Subcutaneous abdominal adipose tissue (tissue), 5 donors: ENCODE measurements around the gene ADORA1.

Experiments used
- H3K27ac ChIP-seq: one replicate; pipeline ENCODE4 v1.7.0; 2013; ENCODE audit warnings: low read depth, mild to moderate bottlenecking, inconsistent platforms, low read length, moderate library complexity
- H3K27me3 ChIP-seq, 5 donors: one replicate each; pipeline ENCODE4 v1.7.0; 2013; ENCODE audit warnings: low read length in 5 of 5, inconsistent platforms in 1 of 5; ENCODE audit not compliant: control insufficient read depth in 5 of 5, insufficient read depth in 4 of 5
- H3K36me3 ChIP-seq, 5 donors: one replicate each; pipeline ENCODE4 v1.7.0; 2013; ENCODE audit warnings: low read length in 5 of 5; ENCODE audit not compliant: control insufficient read depth in 5 of 5, insufficient read depth in 5 of 5
- H3K4me1 ChIP-seq, 5 donors: one replicate each; pipeline ENCODE4 v1.7.0; 2013; ENCODE audit warnings: low read length in 5 of 5, mild to moderate bottlenecking in 3 of 5, moderate library complexity in 1 of 5; ENCODE audit not compliant: control insufficient read depth in 5 of 5, insufficient read depth in 5 of 5
- H3K4me3 ChIP-seq, 5 donors: one replicate each; pipeline ENCODE4 v1.7.0; 2013; ENCODE audit warnings: low read length in 5 of 5, low read depth in 1 of 5
- H3K9ac ChIP-seq, 5 donors: one replicate each; pipeline ENCODE4 v1.7.0; 2013; ENCODE audit warnings: low read length in 5 of 5, mild to moderate bottlenecking in 4 of 5, moderate library complexity in 3 of 5
- H3K9me3 ChIP-seq, 5 donors: one replicate each; pipeline ENCODE4 v1.7.0; 2013; ENCODE audit warnings: low read length in 5 of 5; ENCODE audit not compliant: control insufficient read depth in 5 of 5
- donor health status: healthy.
- donor health status: healthy.
- donor health status: healthy.
- donor health status: healthy.
- donor health status: healthy.

ADORA1 gene

DNA sequence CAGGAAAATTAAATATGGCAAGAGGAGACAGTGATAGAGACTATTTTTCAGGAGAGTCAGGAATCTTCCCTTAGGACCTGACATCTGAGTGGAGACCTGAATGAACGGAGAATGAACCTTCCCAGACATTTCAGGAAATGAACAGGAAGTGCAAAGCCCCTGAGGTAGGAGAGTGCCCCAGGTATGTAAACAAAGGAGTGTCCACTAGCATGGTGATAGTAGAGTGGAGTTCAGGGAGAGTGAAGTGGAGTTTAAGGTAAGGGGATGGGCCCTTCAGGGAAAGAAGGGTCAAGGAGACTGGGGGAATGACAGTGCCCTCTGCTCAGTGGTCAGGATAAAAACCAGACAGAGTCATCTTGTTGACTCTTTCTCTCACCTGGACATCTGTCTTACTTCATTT, 28.8 kb downstream of the ADORA1 start:
- Histone ChIP-seq H3K27me3 (no peaks in the 10 kb centered on the region), H3K27ac (no peak overlapping the region), H3K9me3 (peaks cover 0 to 3% (median 0%) of the 10 kb centered on the region in 5 donors), H3K4me3 (no peak overlapping the region), H3K4me1 (peaks cover 0 to 13% (median 2%) of the 10 kb centered on the region in 5 donors), H3K9ac (no peak overlapping the region), H3K36me3 (no peaks in the 10 kb centered on the region)

GRCh38 chr1:203158423-203158822, 30.9 kb downstream of the ADORA1 start:
- H3K4me3 ChIP-seq, result no peak overlapping the region
- no peak overlapping the region for H3K27ac ChIP-seq
- peaks cover 0 to 3% (median 0%) of the 10 kb centered on the region in 5 donors for H3K36me3 ChIP-seq
- H3K9me3 ChIP-seq, result peaks cover 0 to 3% (median 0%) of the 10 kb centered on the region in 5 donors
- H3K4me1 ChIP-seq, result peaks cover 0 to 12% (median 2%) of the 10 kb centered on the region in 5 donors
- H3K9ac ChIP-seq, result no peak overlapping the region
- no peaks in the 10 kb centered on the region for H3K27me3 ChIP-seq

GRCh38 chr1:203158960-203159665, 31.6 kb downstream of the ADORA1 start:
- Histone ChIP-seq H3K4me3 (no peak overlapping the region), H3K9ac (no peak overlapping the region), H3K36me3 (peaks cover 0 to 3% (median 0%) of the 10 kb centered on the region in 5 donors), H3K27me3 (no peaks in the 10 kb centered on the region), H3K9me3 (peaks cover 0 to 3% (median 0%) of the 10 kb centered on the region in 5 donors), H3K27ac (no peak overlapping the region), H3K4me1 (peaks cover 0 to 6% (median 0%) of the 10 kb centered on the region in 5 donors)

GRCh38 chr1:203159844-203160243, 32.3 kb downstream of the ADORA1 start:
- H3K9ac ChIP-seq, result no peak overlapping the region
- no peaks in the 10 kb centered on the region for H3K27me3 ChIP-seq
- H3K4me1 ChIP-seq, result no peaks in the 10 kb centered on the region

DNA sequence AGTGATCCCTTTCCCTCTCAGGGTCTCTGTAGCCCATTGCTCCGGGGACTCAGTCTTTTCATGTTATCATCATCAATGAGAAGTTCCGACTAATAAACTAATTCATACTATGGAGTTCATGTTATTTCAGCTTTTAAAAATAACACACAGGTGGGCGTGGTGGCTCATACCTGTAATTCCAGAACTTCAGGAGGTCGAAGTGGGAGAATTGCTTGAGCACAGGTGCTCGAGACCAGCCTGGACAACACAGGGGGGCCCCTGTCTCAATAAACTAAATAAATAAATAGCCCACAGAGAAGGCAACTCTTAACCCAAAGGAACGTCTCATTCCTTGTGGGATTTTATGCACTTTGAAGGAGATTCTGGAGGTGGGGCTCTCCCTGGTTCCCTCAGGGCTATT, 33.6 kb downstream of the ADORA1 start:
- H3K27ac ChIP-seq, result no peak overlapping the region
- H3K36me3 ChIP-seq, result peaks cover 0 to 15% (median 8%) of the 10 kb centered on the region in 5 donors
- H3K27me3 ChIP-seq, result no peaks in the 10 kb centered on the region
- H3K9ac ChIP-seq, result no peak overlapping the region
- H3K4me3 ChIP-seq, result no peak overlapping the region
- peaks cover 0 to 3% (median 0%) of the 10 kb centered on the region in 5 donors for H3K9me3 ChIP-seq
- no peaks in the 10 kb centered on the region for H3K4me1 ChIP-seq

More at GRCh38 chr1:203159844-203160243, 32.3 kb downstream of the ADORA1 start:
- peaks cover 0 to 3% (median 0%) of the 10 kb centered on the region in 5 donors for H3K36me3 ChIP-seq
- no peak overlapping the region for H3K4me3 ChIP-seq
- no peak overlapping the region for H3K27ac ChIP-seq
- peaks cover 0 to 3% (median 0%) of the 10 kb centered on the region in 5 donors for H3K9me3 ChIP-seq

DNA sequence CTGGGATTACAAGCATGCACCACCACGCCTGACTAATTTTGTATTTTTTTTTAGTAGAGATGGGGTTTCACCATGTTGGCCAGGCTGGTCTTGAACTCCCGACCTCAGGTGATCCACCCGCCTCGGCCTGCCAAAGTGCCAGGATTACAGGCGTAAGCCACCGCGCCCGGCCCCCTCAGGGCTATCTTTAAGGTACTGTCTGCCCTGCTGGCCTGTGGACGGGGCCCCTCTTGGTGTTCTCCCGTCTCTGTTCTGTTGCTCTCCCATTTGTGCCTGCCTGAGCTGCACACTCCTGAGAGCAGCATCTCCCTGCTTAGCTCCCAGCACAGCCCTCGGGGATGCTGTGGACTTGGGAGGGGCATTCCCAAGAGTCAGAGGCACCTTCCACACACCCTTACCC, 34.2 kb downstream of the ADORA1 start:
- Histone ChIP-seq H3K4me1 (no peaks in the 10 kb centered on the region), H3K36me3 (peaks cover 0 to 17% (median 8%) of the 10 kb centered on the region in 5 donors), H3K9me3 (peaks cover 0 to 3% (median 0%) of the 10 kb centered on the region in 5 donors), H3K27me3 (no peaks in the 10 kb centered on the region), H3K9ac (no peak overlapping the region), H3K27ac (no peak overlapping the region), H3K4me3 (no peak overlapping the region)

GRCh38 chr1:203162403-203162802, 34.9 kb downstream of the ADORA1 start:
- Histone ChIP-seq H3K9me3 (peaks cover 0 to 3% (median 0%) of the 10 kb centered on the region in 5 donors), H3K9ac (no peak overlapping the region), H3K4me1 (peaks cover 0 to 3% (median 0%) of the 10 kb centered on the region in 5 donors), H3K27me3 (no peaks in the 10 kb centered on the region), H3K36me3 (peaks cover 0 to 17% (median 8%) of the 10 kb centered on the region in 5 donors), H3K4me3 (no peak overlapping the region), H3K27ac (no peak overlapping the region)

- Histone ChIP-seq H3K36me3 (peaks cover 0 to 17% (median 8%) of the 10 kb centered on the region in 5 donors), H3K9me3 (no peaks in the 10 kb centered on the region), H3K4me1 (peaks cover 0 to 3% (median 0%) of the 10 kb centered on the region in 5 donors), H3K27me3 (no peaks in the 10 kb centered on the region), H3K4me3 (no peak overlapping the region), H3K9ac (no peak overlapping the region), H3K27ac (no peak overlapping the region)
Measured at GRCh38 chr1:203163891-203164635, 36.5 kb downstream of the ADORA1 start.

DNA sequence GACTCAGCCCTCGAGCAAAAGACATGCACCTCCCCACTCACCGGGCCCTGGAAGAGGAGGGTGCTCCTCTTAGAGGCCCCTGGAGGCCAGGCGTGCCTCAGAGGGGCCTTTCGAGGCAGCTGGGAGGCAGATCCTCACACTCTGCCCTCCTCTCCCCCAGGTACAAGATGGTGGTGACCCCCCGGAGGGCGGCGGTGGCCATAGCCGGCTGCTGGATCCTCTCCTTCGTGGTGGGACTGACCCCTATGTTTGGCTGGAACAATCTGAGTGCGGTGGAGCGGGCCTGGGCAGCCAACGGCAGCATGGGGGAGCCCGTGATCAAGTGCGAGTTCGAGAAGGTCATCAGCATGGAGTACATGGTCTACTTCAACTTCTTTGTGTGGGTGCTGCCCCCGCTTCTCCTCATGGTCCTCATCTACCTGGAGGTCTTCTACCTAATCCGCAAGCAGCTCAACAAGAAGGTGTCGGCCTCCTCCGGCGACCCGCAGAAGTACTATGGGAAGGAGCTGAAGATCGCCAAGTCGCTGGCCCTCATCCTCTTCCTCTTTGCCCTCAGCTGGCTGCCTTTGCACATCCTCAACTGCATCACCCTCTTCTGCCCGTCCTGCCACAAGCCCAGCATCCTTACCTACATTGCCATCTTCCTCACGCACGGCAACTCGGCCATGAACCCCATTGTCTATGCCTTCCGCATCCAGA, 37.7 kb downstream of the ADORA1 start:
- no peaks in the 10 kb centered on the region for H3K27me3 ChIP-seq
- peaks cover 0 to 3% (median 0%) of the 10 kb centered on the region in 5 donors for H3K4me1 ChIP-seq
- no peak overlapping the region for H3K9ac ChIP-seq
- no peak overlapping the region for H3K27ac ChIP-seq
- H3K9me3 ChIP-seq, result no peaks in the 10 kb centered on the region
- H3K4me3 ChIP-seq, result no peak overlapping the region
- peaks cover 0 to 17% (median 8%) of the 10 kb centered on the region in 5 donors for H3K36me3 ChIP-seq
